T-helper 17 cell (primary cell): Measurements from ENCODE around the gene PRKG1. TPM values are rescaled to one million over a fixed set of nuclear protein-coding genes. Genes with fewer than 3 reads are reported as not detected.

ENCODE experiments used
- ATAC-seq: fragments of 150-1000 bp; cut with Tn5 transposase; 2 replicates; pipeline ENCODE4 v1.10.0; 2021; ENCODE audit warnings: mild to moderate bottlenecking, moderate library complexity
- DNase-seq, 3 donors: peaks; one replicate each; pipeline versions ENCODE4 v3.0.0 to v3.0.0-alpha.2; 2020 to 2021
- H3K9me3 ChIP-seq: one replicate; pipeline ENCODE4 v1.7.0; 2013; ENCODE audit warnings: low read length, mild to moderate bottlenecking; ENCODE audit not compliant: control insufficient read depth, poor library complexity, severe bottlenecking
- H3K27ac Mint-ChIP-seq: one replicate; pipeline ENCODE4 v1.8.0; 2022; ENCODE audit warnings: mild to moderate bottlenecking, moderate library complexity, mixed read lengths
- H3K27me3 Mint-ChIP-seq: one replicate; pipeline ENCODE4 v1.8.0; 2022; ENCODE audit warnings: mixed read lengths
- H3K36me3 Mint-ChIP-seq: one replicate; pipeline ENCODE4 v1.8.0; 2022; ENCODE audit warnings: low read depth, mixed read lengths
- H3K4me1 Mint-ChIP-seq: one replicate; pipeline ENCODE4 v1.8.0; 2022; ENCODE audit warnings: mild to moderate bottlenecking, mixed read lengths
- H3K4me3 Mint-ChIP-seq: one replicate; pipeline ENCODE4 v1.8.0; 2022; ENCODE audit warnings: mild to moderate bottlenecking, moderate library complexity, mixed read lengths
- total RNA-seq, 4 donors: library from RNA in 2 of 4; stranded (reverse) in 2 of 4; gene quantifications; one replicate each; pipeline ENCODE4 v1.2.3 and lab custom pipeline; 2022 to 2026

PRKG1 gene
- total RNA-seq, 2 donors from 2014 or later, result 0.27 to 4.1 TPM

DNA sequence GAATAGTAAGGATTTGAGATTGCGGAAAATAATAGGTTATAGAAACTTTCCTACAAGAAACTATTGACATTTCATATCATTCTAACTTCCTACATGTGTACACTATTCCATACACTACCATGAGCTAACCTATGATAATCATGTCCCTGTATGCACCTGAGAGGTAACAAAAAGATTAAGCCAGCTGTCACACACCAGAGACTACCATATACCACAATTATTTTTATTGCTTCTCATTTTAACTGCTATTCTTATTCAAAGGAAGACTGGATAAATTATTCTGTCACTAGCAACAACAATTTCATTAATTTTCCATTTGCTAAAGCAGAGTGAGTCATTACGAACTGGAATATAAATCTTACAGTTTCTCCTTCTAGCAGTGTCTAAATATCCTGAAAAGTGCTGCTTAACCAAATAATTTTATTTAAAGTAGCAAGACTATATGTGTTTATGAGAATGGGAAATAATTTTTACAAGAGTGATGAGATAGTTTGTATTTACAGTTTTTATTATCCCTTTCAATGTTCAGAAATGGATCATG lies 1004.2 kb downstream of the PRKG1 start:
- Mint-ChIP-seq H3K27me3 (no peaks in the 10 kb centered on the region), H3K4me1 (no peaks in the 10 kb centered on the region), H3K36me3 (no peaks in the 10 kb centered on the region), H3K4me3 (no peak overlapping the region), H3K27ac (no peak overlapping the region)
- ATAC-seq, result no peak
- DNase-seq, result no peak
- no peaks in the 10 kb centered on the region for H3K9me3 ChIP-seq

- H3K9me3 ChIP-seq, result no peaks in the 10 kb centered on the region
- no peak overlapping the region for H3K27ac Mint-ChIP-seq
- DNase-seq, result no peak
- no peaks in the 10 kb centered on the region for H3K4me1 Mint-ChIP-seq
- H3K27me3 Mint-ChIP-seq, result no peaks in the 10 kb centered on the region
- H3K36me3 Mint-ChIP-seq, result no peaks in the 10 kb centered on the region
- ATAC-seq, result no peak
- no peak overlapping the region for H3K4me3 Mint-ChIP-seq
These were observed 1008.0 kb downstream of the PRKG1 start for GRCh38 chr10:52082307-52082706.

DNA sequence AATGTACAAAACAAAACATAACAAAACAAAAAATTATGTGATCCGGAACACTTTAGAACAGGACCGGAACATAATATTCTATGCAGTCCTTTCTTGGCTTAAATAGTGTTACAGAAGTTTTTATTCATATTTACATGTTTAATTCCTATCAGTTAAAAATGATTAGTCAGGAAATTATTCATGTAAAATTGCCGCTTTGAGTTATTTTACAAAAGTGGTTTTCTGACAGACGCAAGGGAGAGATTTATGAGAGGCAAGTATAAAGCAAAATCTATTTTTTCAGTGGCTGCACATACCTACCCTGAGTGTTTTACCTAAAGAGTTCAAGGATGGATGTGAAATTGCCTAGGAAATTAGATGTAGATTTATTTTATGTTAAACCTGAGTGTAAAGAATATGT lies 1009.1 kb downstream of the PRKG1 start:
- no peaks in the 10 kb centered on the region for H3K27me3 Mint-ChIP-seq
- ATAC-seq (no peak), DNase-seq (no peak)
- no peak overlapping the region for H3K27ac Mint-ChIP-seq
- no peaks in the 10 kb centered on the region for H3K9me3 ChIP-seq
- H3K36me3 Mint-ChIP-seq, result no peaks in the 10 kb centered on the region
- no peaks in the 10 kb centered on the region for H3K4me1 Mint-ChIP-seq
- H3K4me3 Mint-ChIP-seq, result no peak overlapping the region

DNA sequence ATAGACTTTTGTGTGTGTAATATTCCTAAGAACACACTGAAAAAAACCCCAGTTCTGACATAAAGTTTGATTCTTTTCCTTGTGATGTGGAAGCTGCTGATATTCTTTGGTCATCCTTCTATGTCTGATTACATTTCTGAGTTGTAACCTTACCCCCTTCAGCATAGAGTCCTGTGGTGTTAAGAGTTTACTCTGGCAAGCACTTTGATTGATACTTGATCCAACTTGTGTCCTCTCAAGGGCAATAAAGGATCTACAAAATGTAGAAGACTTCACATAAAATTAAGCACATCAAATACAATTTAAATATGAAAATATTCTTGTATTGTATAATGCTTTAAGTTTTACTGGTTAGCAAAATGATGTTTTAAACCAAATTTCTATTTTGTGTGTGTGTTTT lies 1018.1 kb downstream of the PRKG1 start:
- Mint-ChIP-seq H3K4me1 (no peaks in the 10 kb centered on the region), H3K27ac (no peak overlapping the region), H3K27me3 (peaks cover 5% of the 10 kb centered on the region), H3K36me3 (no peaks in the 10 kb centered on the region), H3K4me3 (no peak overlapping the region)
- ATAC-seq, result no peak
- no peaks in the 10 kb centered on the region for H3K9me3 ChIP-seq
- DNase-seq, result no peak

DNA sequence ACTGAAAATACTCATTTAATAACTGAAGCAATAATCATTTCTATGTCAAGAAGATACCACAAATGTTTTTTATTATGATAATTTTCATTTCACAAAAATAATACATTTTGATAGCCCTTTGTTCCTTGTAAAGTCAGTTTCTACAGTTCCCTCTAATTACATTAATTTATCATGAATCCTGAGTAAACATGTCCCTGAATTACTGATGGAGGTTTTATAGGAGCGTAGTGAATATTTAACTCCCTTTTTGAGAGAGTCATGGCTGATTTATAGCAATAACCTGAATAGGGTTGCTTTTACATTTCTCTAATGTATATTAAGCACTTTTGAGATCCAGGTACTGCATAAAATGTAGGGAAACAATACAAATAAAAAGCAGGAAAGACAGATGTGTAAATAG lies 1023.8 kb downstream of the PRKG1 start:
- ATAC-seq (no peak), DNase-seq (no peak)
- no peak overlapping the region for H3K4me3 Mint-ChIP-seq
- H3K9me3 ChIP-seq, result no peaks in the 10 kb centered on the region
- H3K36me3 Mint-ChIP-seq, result no peaks in the 10 kb centered on the region
- H3K27me3 Mint-ChIP-seq, result no peaks in the 10 kb centered on the region
- no peak overlapping the region for H3K27ac Mint-ChIP-seq
- no peaks in the 10 kb centered on the region for H3K4me1 Mint-ChIP-seq

DNA sequence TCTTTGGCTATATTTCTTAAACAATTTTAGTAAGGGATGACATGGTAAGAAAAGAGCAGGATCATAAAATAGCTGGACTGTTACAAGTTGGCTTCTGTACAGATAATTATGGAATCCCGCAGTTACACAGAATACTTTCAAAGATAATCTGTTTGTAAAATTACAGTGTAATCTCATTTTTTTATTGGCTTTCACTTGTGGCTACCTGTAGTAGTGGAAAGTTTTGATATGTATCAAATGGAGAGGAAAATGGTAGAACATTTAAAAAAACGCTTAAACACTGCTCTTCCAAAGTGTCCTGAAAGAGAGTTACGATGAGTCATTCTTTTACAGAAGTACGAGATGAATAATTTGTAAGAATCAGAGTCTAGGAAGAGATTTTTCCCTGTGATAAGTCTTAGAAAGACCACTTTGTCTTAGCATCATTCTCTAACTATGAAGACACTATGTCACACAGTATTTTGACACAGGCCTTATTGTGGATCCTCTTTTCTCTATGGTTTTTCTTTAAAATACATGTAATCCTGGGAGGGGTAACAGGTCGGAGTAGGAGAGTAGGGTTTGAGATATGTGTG lies 1024.8 kb downstream of the PRKG1 start:
- DNase-seq (no peak), ATAC-seq (no peak)
- H3K27me3 Mint-ChIP-seq, result no peaks in the 10 kb centered on the region
- no peaks in the 10 kb centered on the region for H3K9me3 ChIP-seq
- no peak overlapping the region for H3K27ac Mint-ChIP-seq
- H3K4me1 Mint-ChIP-seq, result no peaks in the 10 kb centered on the region
- H3K4me3 Mint-ChIP-seq, result no peak overlapping the region
- H3K36me3 Mint-ChIP-seq, result no peaks in the 10 kb centered on the region

- H3K9me3 ChIP-seq, result no peaks in the 10 kb centered on the region
- no peak overlapping the region for H3K27ac Mint-ChIP-seq
- H3K27me3 Mint-ChIP-seq, result no peaks in the 10 kb centered on the region
- DNase-seq (no peak), ATAC-seq (no peak)
- H3K36me3 Mint-ChIP-seq, result no peaks in the 10 kb centered on the region
- H3K4me1 Mint-ChIP-seq, result no peaks in the 10 kb centered on the region
- H3K4me3 Mint-ChIP-seq, result no peak overlapping the region
These were observed 1025.8 kb downstream of the PRKG1 start for GRCh38 chr10:52100011-52100547.

- Mint-ChIP-seq H3K27ac (no peak overlapping the region), H3K4me1 (no peaks in the 10 kb centered on the region)
- DNase-seq, result no peak
These were observed 1031.0 kb downstream of the PRKG1 start for GRCh38 chr10:52105301-52105700.

DNA sequence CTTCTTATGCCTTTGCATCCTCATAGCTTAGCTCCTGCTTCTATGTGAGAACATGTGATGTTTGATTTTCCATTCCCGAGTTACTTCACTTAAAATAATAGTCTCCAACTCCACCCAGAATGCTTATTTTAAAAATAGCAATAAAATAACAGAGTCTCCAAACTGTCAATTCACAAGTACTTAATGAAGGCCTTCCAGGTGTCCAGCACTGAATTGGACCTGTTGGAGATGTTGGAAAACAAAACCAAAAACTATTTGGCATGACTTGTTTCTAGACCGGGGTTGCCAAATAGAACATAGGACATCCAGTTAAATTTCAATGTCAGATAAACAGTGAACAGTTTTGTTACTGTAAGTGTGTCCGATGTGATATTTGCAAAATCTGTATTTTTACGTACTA lies 1031.7 kb downstream of the PRKG1 start:
- Mint-ChIP-seq H3K27me3 (no peaks in the 10 kb centered on the region), H3K4me3 (no peak overlapping the region), H3K27ac (no peak overlapping the region), H3K36me3 (no peaks in the 10 kb centered on the region), H3K4me1 (no peaks in the 10 kb centered on the region)
- no peak for ATAC-seq
- no peaks in the 10 kb centered on the region for H3K9me3 ChIP-seq
- no peak for DNase-seq

More at GRCh38 chr10:52105301-52105700, 1031.0 kb downstream of the PRKG1 start:
- Mint-ChIP-seq H3K36me3 (no peaks in the 10 kb centered on the region), H3K4me3 (no peak overlapping the region), H3K27me3 (no peaks in the 10 kb centered on the region)
- H3K9me3 ChIP-seq, result no peaks in the 10 kb centered on the region
- no peak for ATAC-seq

GRCh38 chr10:52106899-52107298 lies 1032.6 kb downstream of the PRKG1 start:
- Mint-ChIP-seq H3K4me3 (no peak overlapping the region), H3K27ac (no peak overlapping the region), H3K36me3 (no peaks in the 10 kb centered on the region), H3K4me1 (no peaks in the 10 kb centered on the region), H3K27me3 (no peaks in the 10 kb centered on the region)
- DNase-seq, result no peak
- H3K9me3 ChIP-seq, result no peaks in the 10 kb centered on the region
- no peak for ATAC-seq

- Mint-ChIP-seq H3K4me3 (no peak overlapping the region), H3K27me3 (no peaks in the 10 kb centered on the region), H3K4me1 (no peaks in the 10 kb centered on the region), H3K27ac (no peak overlapping the region), H3K36me3 (no peaks in the 10 kb centered on the region)
- DNase-seq (no peak), ATAC-seq (no peak)
- H3K9me3 ChIP-seq, result no peaks in the 10 kb centered on the region
These were observed 1033.9 kb downstream of the PRKG1 start for GRCh38 chr10:52108236-52108635.

DNA sequence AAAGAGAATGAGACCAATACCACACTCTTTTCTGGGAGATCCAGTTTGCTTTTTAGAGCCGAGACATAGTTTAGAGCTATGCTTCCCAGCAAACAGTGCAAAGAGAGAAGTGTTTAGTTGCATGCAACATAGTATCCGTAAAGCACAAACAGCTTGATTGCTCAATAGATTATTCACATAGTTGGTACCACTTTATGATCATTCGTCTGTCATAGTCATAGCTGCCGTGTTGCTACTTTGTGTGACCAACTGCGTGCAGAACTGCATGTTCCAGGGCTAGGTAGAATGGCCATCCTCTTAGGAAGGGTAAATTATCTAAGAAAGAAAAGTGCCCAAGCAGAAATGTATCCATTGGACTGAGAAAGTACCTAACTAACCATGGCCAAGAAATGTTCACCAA lies 1036.3 kb downstream of the PRKG1 start:
- Mint-ChIP-seq H3K4me3 (no peak overlapping the region), H3K36me3 (no peaks in the 10 kb centered on the region), H3K4me1 (no peaks in the 10 kb centered on the region), H3K27ac (no peak overlapping the region), H3K27me3 (no peaks in the 10 kb centered on the region)
- no peaks in the 10 kb centered on the region for H3K9me3 ChIP-seq
- no peak for DNase-seq
- no peak for ATAC-seq

GRCh38 chr10:52111101-52111891 lies 1037.0 kb downstream of the PRKG1 start:
- ATAC-seq, result no peak
- H3K9me3 ChIP-seq, result no peaks in the 10 kb centered on the region
- no peaks in the 10 kb centered on the region for H3K4me1 Mint-ChIP-seq
- H3K4me3 Mint-ChIP-seq, result no peak overlapping the region
- H3K27me3 Mint-ChIP-seq, result no peaks in the 10 kb centered on the region
- H3K36me3 Mint-ChIP-seq, result no peaks in the 10 kb centered on the region
- H3K27ac Mint-ChIP-seq, result no peak overlapping the region
- no peak for DNase-seq
